CD4-positive, alpha-beta T cell treated with Interleukin-1 beta for 1 hour (primary cell): ENCODE results near the gene SLC6A12.
"Not testable (repeated sequence)": the region's sequence is repeated elsewhere in the genome, so short reads cannot be mapped to it uniquely, and the experiment has no call there.

Experiments used
- DNase-seq, 2 donors: peaks; one replicate each; pipeline ENCODE4 v3.0.0-alpha.2; 2020 to 2022

SLC6A12 gene

GRCh38 chr12:234019-234418, 20.1 kb upstream of the SLC6A12 start:
- DNase-seq: no peak

GRCh38 chr12:233615-233968, 19.6 kb upstream of the SLC6A12 start:
- DNase-seq: no peak

GRCh38 chr12:232731-233614, 19.0 kb upstream of the SLC6A12 start:
- DNase-seq: no peak

- no peak for DNase-seq
These were observed 17.1 kb upstream of the SLC6A12 start for GRCh38 chr12:230925-231671.

- DNase-seq: no peak
These were observed 15.7 kb upstream of the SLC6A12 start for GRCh38 chr12:229441-230191.

GRCh38 chr12:228846-229200, 14.9 kb upstream of the SLC6A12 start:
- DNase-seq: no peak

- DNase-seq: no peak
These were observed 14.2 kb upstream of the SLC6A12 start for GRCh38 chr12:227923-228845.

- DNase-seq: no peak
These were observed 13.4 kb upstream of the SLC6A12 start for GRCh38 chr12:227286-227915.

- DNase-seq: no peak
These were observed 12.4 kb upstream of the SLC6A12 start for GRCh38 chr12:226401-226800.

GRCh38 chr12:225012-225411, 11.1 kb upstream of the SLC6A12 start:
- no peak for DNase-seq

- DNase-seq: no peak
These were observed 10.4 kb upstream of the SLC6A12 start for GRCh38 chr12:224330-224729.

- no peak for DNase-seq
These were observed 9.9 kb upstream of the SLC6A12 start for GRCh38 chr12:223841-224240.

GRCh38 chr12:221736-222135, 7.8 kb upstream of the SLC6A12 start:
- no peak for DNase-seq

GRCh38 chr12:220946-221550, 7.1 kb upstream of the SLC6A12 start:
- no peak for DNase-seq

GRCh38 chr12:220491-220890, 6.5 kb upstream of the SLC6A12 start:
- DNase-seq: no peak

GRCh38 chr12:219891-220352, 6.0 kb upstream of the SLC6A12 start:
- peak; percentile 36 to 70 for DNase-seq

GRCh38 chr12:218728-219590, 5.0 kb upstream of the SLC6A12 start:
- DNase-seq: no peak

GRCh38 chr12:218221-218620, 4.3 kb upstream of the SLC6A12 start:
- DNase-seq: no peak

GRCh38 chr12:217029-217428, 3.1 kb upstream of the SLC6A12 start:
- DNase-seq: not testable (repeated sequence)

GRCh38 chr12:215116-215515, 1.2 kb upstream of the SLC6A12 start:
- no peak for DNase-seq
